Lung (tissue), 12 donors: ENCODE measurements around the gene LRRC8D. TPM values are rescaled to one million over a fixed set of nuclear protein-coding genes. Genes with fewer than 3 reads are reported as not detected.

Experiments used
- ATAC-seq: fragments of 200-7000 bp; cut with Tn5 transposase; one replicate; pipeline ENCODE4 v1.9.1; 2020; ENCODE audit warnings: moderate number of reproducible peaks; ENCODE audit not compliant: insufficient read depth, low FRiP score
- DNase-seq, 3 donors: peaks; one replicate each; pipeline ENCODE4 v3.0.0-alpha.2; 2013 to 2017
- H3K27ac ChIP-seq, 2 donors: one replicate each; pipeline ENCODE4 v1.5.1; 2013; ENCODE audit warnings: mild to moderate bottlenecking in 2 of 2, moderate library complexity in 2 of 2, control low read depth in 1 of 2, inconsistent platforms in 1 of 2, low read depth in 1 of 2, low read length in 1 of 2
- H3K27me3 ChIP-seq, 3 donors: one replicate each; pipeline ENCODE4 v1.5.1; 2013; ENCODE audit warnings: low read length in 2 of 3; ENCODE audit not compliant: control insufficient read depth in 3 of 3, insufficient read depth in 3 of 3
- H3K36me3 ChIP-seq, 4 donors: one replicate each; pipeline ENCODE4 v1.5.1; 2013; ENCODE audit warnings: low read length in 4 of 4, mild to moderate bottlenecking in 1 of 4, moderate library complexity in 1 of 4; ENCODE audit not compliant: control insufficient read depth in 4 of 4, insufficient read depth in 4 of 4
- H3K4me1 ChIP-seq, 5 donors: one replicate each; pipeline ENCODE4 v1.5.1; 2013; ENCODE audit warnings: low read length in 5 of 5, mild to moderate bottlenecking in 2 of 5, moderate library complexity in 1 of 5; ENCODE audit not compliant: control insufficient read depth in 5 of 5, insufficient read depth in 5 of 5
- H3K4me3 ChIP-seq: one replicate; pipeline ENCODE4 v1.5.1; 2013; ENCODE audit warnings: mild to moderate bottlenecking, control low read depth, moderate library complexity
- H3K9ac ChIP-seq, 2 donors: one replicate each; pipeline ENCODE4 v1.5.1; 2013; ENCODE audit warnings: low read length in 2 of 2, control low read depth in 1 of 2; ENCODE audit not compliant: insufficient read depth in 1 of 2
- H3K9me3 ChIP-seq, 4 donors: one replicate each; pipeline ENCODE4 v1.5.1; 2013; ENCODE audit warnings: low read length in 3 of 4, mild to moderate bottlenecking in 1 of 4, moderate library complexity in 1 of 4; ENCODE audit not compliant: control insufficient read depth in 4 of 4, insufficient read depth in 3 of 4
- WGBS, 2 donors: extraction: QIAGEN DNeasy Blood & Tissue Kit; methylation state at CpG; one replicate each; pipeline ENCODE4 v1.1.7; 2013; 5-methylcytosine and 5-hydroxymethylcytosine counted together
- polyA plus RNA-seq, 2 donors: library from polyadenylated mRNA; stranded (reverse); fragments of 200-250 nt; gene quantifications; one replicate each; pipeline ENCODE4 v1.2.1, GENCODE V29; 2013
- total RNA-seq, 2 donors: library from RNA; depleted of rRNA in 1 of 2; stranded (reverse); fragments of >200 nt in 1 of 2; gene quantifications; one replicate each; pipeline ENCODE4 v1.2.1, GENCODE V29; 2014 to 2021
- TF ChIP-seq, protein P1 (sequence below): IDR thresholded peaks from 2 replicates; pipeline ENCODE4 v1.5.1; 2012; ENCODE audit warnings: mild to moderate bottlenecking; ENCODE audit errors: control extremely low read depth, extremely low read depth
- donor health status: control.
- donor health status: control.
- donor health status: Bipolar disorder and iron deficiency.
- donor health status: healthy.
- donor health status: DM: yes; HTN: yes; CAD: no.

LRRC8D gene
- total and polyA plus RNA-seq, 4 donors = 5.1 to 24.2 (median 11.3) TPM

DNA sequence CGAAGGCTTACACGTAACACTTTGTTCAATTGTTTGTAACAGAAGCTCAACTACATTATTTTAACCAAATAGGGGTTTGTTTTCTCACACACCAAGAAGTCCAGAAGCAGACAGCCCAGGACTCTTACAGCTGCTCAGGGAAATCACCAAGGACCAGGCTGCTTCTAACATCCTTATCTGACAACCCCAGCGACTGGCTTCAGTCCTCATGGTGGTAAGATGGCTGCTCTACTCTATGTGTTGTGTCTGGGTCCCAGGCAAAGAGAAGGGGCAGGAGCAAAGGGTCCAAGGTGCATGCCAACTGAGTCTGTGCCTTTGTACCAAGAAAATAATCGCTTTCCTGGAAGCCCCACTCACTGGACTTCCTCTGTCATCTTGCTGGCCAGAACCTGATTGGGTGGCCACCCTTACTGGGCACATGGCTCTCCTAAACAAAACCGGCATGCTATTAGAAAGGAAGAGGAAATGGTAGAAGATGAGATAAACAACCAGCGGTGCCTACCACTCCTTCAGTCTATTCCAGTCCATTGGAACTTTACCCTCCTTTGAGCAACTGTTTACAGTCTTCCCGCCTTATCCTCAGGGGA is 34.1 kb upstream of the LRRC8D start:
- Histone ChIP-seq H3K4me1 (no peaks in the 10 kb centered on the region), H3K27me3 (no peaks in the 10 kb centered on the region), H3K4me3 (no peak overlapping the region), H3K36me3 (no peaks in the 10 kb centered on the region), H3K27ac (no peak overlapping the region), H3K9me3 (peaks cover 0 to 1% (median 0%) of the 10 kb centered on the region in 4 donors), H3K9ac (no peak overlapping the region)
- 64 to 73% methylated on average over 7 of the region's 7 CpGs for WGBS, 2 donors
- TF ChIP-seq, protein P1, sequence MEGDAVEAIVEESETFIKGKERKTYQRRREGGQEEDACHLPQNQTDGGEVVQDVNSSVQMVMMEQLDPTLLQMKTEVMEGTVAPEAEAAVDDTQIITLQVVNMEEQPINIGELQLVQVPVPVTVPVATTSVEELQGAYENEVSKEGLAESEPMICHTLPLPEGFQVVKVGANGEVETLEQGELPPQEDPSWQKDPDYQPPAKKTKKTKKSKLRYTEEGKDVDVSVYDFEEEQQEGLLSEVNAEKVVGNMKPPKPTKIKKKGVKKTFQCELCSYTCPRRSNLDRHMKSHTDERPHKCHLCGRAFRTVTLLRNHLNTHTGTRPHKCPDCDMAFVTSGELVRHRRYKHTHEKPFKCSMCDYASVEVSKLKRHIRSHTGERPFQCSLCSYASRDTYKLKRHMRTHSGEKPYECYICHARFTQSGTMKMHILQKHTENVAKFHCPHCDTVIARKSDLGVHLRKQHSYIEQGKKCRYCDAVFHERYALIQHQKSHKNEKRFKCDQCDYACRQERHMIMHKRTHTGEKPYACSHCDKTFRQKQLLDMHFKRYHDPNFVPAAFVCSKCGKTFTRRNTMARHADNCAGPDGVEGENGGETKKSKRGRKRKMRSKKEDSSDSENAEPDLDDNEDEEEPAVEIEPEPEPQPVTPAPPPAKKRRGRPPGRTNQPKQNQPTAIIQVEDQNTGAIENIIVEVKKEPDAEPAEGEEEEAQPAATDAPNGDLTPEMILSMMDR = no peak
- ATAC-seq (no peak), DNase-seq (no peak)

DNA sequence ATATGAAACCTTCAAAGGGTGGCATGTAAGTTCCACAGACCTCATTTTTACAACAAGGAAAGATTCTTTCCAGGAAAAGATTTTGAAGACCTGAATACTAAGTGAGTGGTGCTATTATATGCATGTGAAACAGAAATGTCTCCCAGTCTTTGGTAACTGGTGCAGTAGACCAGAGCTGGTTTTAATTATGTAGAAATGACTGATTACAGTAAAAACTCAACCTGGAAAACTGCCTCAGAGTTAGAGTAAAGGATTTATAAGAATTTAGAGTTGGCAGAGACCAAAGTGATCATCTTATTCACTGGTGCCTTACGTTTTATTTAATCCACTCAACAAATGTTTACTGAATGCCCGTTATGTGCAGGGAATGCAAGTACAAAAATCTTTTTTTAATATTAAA is 30.2 kb upstream of the LRRC8D start:
- H3K4me1 ChIP-seq = no peaks in the 10 kb centered on the region
- no peaks in the 10 kb centered on the region for H3K27me3 ChIP-seq
- 81 to 94% methylated on average over 2 of the region's 2 CpGs for WGBS, 2 donors
- TF ChIP-seq, protein P1 = no peak
- DNase-seq = no peak
- no peak overlapping the region for H3K9ac ChIP-seq
- ATAC-seq = no peak
- H3K27ac ChIP-seq = no peak overlapping the region
- peaks cover 0 to 3% (median 0%) of the 10 kb centered on the region in 4 donors for H3K9me3 ChIP-seq
- no peaks in the 10 kb centered on the region for H3K36me3 ChIP-seq
- H3K4me3 ChIP-seq = no peak overlapping the region

DNA sequence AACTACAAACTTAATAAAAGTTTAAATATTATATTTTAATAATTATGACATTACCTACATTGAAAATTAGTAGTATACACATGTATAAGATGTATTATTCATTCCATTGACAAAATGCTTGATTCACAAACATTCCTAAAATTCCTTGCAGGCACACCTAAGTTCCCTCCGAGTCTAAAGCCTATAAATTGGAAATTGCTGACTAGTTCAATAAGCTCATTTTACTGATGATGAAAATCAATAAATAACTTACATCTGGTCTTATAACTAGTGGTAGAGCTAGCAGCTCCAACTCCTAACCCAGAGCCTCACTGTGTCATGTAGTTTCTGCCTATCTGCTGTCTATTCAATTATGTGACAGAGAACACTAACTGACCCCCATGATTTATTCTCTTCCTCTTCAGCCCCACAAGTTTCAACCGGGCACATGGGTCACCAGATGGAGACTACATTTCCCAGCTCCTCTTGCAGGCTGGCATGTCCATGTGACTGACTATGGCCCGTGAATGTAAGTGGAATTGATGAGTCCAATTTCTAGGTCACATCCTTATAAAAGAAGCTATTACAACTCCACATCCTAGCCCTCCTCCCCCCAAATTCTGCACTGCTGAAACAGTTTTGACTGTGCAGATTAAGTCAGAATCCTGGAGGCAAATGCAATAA is 29.6 kb upstream of the LRRC8D start:
- 66 to 84% methylated on average over 3 of the region's 3 CpGs for WGBS, 2 donors
- Histone ChIP-seq H3K36me3 (no peaks in the 10 kb centered on the region), H3K27ac (no peak overlapping the region), H3K9me3 (peaks cover 0 to 3% (median 0%) of the 10 kb centered on the region in 4 donors), H3K4me3 (no peak overlapping the region), H3K4me1 (no peaks in the 10 kb centered on the region), H3K27me3 (no peaks in the 10 kb centered on the region), H3K9ac (no peak overlapping the region)
- ATAC-seq (no peak), DNase-seq (no peak)
- TF ChIP-seq, protein P1 = no peak
